ENCODE results near the gene NKIRAS2.
A peak's percentile ranks its signal among the peaks of the same experiment; 100 is the strongest.

Gene NKIRAS2

GRCh38 chr17:41998497-41998896 lies 21.4 kb upstream of the NKIRAS2 start:
- DNase-seq (ENCODE audit: low read depth), result no peak
- no peak overlapping the region for H3K4me3 ChIP-seq (ENCODE audit: low read depth, low read length)
- no peak for TF ChIP-seq CTCF (conservative IDR thresholded peaks at IDR 0.05; ENCODE audit: low read depth, low read length)

- no peak overlapping the region for H3K4me3 ChIP-seq (ENCODE audit: low read depth, low read length)
- DNase-seq (ENCODE audit: low read depth), result no peak
- TF ChIP-seq CTCF (conservative IDR thresholded peaks at IDR 0.05; ENCODE audit: low read depth, low read length), result no peak
Measured at GRCh38 chr17:42000413-42001133, 19.3 kb upstream of the NKIRAS2 start.

GRCh38 chr17:42001729-42002128 lies 18.2 kb upstream of the NKIRAS2 start:
- TF ChIP-seq CTCF (conservative IDR thresholded peaks at IDR 0.05; ENCODE audit: low read depth, low read length), result no peak
- no peak overlapping the region for H3K4me3 ChIP-seq (ENCODE audit: low read depth, low read length)
- no peak for DNase-seq (ENCODE audit: low read depth)

GRCh38 chr17:42002175-42002791 lies 17.6 kb upstream of the NKIRAS2 start:
- H3K4me3 ChIP-seq (ENCODE audit: low read depth, low read length), result no peak overlapping the region
- TF ChIP-seq CTCF (conservative IDR thresholded peaks at IDR 0.05; ENCODE audit: low read depth, low read length), result no peak
- DNase-seq (ENCODE audit: low read depth), result no peak

GRCh38 chr17:42002792-42003301 lies 17.0 kb upstream of the NKIRAS2 start:
- no peak for TF ChIP-seq CTCF (conservative IDR thresholded peaks at IDR 0.05; ENCODE audit: low read depth, low read length)
- H3K4me3 ChIP-seq (ENCODE audit: low read depth, low read length), result no peak overlapping the region
- peak; percentile 67 for DNase-seq (ENCODE audit: low read depth)

- H3K4me3 ChIP-seq (ENCODE audit: low read depth, low read length), result no peak overlapping the region
- no peak for DNase-seq (ENCODE audit: low read depth)
- no peak for TF ChIP-seq CTCF (conservative IDR thresholded peaks at IDR 0.05; ENCODE audit: low read depth, low read length)
Measured at GRCh38 chr17:42005166-42005565, 14.7 kb upstream of the NKIRAS2 start.
